GM18873 (cell line): ENCODE results near the gene CIDEB.
A peak's percentile ranks its signal among the peaks of the same experiment; 100 is the strongest.

Experiments
- ATAC-seq: cut with Tn5 transposase; IDR thresholded peaks from one replicate; pipeline ENCODE4 v1.9.1; 2021; ENCODE audit warnings: mild to moderate bottlenecking, moderate library complexity, moderate number of reproducible peaks; ENCODE audit not compliant: unreplicated experiment, low FRiP score

CIDEB gene

DNA sequence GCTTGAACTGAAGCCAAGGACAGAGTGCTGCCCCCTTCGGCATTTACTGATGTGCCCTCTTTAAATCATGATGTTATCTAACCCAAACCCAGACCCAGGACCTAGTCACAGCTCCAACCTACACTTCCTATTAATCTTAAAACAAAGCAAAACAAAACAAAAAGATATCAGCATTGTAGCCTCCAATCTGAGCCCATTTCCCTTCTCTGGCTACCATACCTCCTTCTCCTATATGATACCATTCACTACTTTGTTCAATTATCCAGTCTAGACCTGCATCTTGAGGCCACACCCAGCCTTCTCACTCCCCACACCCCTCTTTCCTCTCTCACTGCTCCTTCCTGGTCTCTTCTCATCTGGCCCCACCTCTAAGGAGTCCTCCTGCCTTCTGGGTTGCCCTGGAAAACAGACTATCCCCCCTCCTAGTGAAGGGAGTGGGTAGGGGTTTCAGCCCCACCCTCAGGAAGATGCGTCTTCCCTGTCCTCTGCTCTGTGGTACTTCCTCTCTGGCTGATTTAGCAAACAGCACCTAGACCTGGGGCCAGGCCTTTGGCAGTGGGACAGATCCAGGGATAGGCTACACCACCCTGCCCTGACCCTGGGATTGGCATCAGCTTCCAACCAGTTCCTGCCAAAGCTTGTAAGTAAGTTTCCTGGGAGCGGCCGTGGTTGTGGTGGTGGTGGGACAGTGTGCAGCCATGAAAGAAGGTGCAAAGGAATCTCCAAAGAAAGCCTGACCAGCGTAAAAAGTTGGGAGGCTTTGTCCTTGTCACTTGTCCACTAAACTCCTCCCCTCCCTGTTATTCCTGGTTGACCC, 6.8 kb upstream of the CIDEB start:
- no peak for ATAC-seq

DNA sequence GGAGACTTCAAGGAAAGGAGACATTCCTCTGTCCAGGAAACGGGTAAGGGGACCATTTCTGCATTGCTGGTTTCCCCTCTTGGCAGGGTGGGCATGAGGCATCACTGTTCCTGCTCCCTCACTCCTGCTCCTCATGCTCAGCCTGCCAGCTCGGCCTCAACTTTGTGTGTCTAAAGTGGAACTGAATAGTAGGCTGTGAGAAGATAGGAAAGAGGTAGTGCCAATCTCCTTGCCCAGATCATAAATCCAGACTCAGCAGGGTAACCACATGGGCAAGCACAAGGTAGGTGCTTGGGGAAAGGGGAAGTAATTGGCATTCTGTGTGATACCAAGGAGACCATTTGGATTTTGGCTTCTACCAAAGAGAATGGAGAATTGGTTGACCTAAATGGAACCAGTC, 6.1 kb upstream of the CIDEB start:
- ATAC-seq = no peak

- ATAC-seq = no peak
Observed at GRCh38 chr14:24312736-24313507, 5.1 kb upstream of the CIDEB start.

GRCh38 chr14:24311837-24312615, 4.2 kb upstream of the CIDEB start:
- no peak for ATAC-seq

DNA sequence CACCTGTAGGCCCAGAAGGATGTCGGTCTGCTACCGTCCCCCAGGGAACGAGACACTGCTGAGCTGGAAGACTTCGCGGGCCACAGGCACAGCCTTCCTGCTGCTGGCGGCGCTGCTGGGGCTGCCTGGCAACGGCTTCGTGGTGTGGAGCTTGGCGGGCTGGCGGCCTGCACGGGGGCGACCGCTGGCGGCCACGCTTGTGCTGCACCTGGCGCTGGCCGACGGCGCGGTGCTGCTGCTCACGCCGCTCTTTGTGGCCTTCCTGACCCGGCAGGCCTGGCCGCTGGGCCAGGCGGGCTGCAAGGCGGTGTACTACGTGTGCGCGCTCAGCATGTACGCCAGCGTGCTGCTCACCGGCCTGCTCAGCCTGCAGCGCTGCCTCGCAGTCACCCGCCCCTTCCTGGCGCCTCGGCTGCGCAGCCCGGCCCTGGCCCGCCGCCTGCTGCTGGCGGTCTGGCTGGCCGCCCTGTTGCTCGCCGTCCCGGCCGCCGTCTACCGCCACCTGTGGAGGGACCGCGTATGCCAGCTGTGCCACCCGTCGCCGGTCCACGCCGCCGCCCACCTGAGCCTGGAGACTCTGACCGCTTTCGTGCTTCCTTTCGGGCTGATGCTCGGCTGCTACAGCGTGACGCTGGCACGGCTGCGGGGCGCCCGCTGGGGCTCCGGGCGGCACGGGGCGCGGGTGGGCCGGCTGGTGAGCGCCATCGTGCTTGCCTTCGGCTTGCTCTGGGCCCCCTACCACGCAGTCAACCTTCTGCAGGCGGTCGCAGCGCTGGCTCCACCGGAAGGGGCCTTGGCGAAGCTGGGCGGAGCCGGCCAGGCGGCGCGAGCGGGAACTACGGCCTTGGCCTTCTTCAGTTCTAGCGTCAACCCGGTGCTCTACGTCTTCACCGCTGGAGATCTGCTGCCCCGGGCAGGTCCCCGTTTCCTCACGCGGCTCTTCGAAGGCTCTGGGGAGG, 3.1 kb upstream of the CIDEB start, which contains the start of gene LTB4R:
LTB4R (plus strand) TSS at position 857 of the 959 bp plus-strand sequence. CDS start 4,150 bp downstream, outside the sequence.
- peak; percentile 60 for ATAC-seq

DNA sequence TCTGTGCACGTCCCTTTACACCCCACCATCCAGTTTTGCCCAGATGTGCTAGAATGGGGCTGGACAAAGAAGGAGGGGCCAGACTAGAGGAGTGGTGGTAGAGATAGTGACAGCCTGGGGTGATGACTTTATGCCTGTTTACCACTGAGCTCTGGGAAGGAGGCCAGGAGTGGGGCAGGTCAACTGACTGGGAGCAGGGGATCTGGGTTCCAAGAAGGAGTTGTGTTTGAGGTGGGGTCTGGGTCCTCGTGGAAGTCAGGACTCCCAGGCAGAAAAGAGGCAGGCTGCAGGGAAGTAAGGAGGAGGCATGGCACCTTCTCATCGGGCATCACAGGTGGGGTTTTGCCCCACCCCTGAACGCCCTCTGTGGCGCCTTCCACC, 2.5 kb upstream of the CIDEB start:
- no peak for ATAC-seq

- ATAC-seq = no peak
Observed at GRCh38 chr14:24309538-24310264, 1.9 kb upstream of the CIDEB start, which contains the start of gene LTB4R2. Gene LTB4R2, plus strand, starts transcription at chr14:24310140. Its CDS starts 525 bp downstream, at chr14:24310665.

DNA sequence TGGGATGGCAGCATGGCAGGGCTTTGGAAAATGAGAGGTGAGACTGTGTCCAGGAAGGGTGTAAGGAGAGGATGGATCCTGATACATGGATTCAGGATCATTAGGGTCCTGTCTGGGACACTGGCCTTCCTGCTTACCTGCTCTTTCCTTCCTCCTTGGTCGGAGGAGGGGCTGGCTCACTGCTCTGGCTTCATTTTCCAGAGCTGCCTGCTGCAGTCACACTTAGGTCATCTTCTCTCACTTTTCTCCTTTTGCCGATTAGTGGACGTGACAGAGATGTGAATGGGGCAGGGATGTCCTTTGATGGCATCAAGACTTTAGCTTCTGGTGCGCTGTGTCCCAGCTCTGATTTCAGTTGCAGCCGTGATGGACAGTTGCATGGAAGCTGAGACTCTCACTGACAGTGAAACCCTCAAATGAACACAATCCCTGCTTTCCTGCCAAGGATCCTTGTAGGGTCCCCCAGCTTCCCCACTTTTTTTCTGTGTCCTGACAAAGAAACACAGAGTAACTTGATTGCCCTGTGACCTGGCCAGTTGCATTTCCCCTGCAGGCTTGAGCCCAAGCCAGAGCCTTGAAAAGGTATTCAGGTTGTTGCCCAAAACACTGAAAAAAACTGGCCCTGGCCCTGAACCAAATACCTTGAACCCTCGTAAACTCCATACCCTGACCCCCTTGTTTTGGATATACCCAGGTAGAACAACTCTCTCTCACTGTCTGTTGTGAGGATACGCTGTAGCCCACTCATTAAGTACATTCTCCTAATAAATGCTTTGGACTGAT, 756 bp upstream of the CIDEB start:
- ATAC-seq = no peak

- ATAC-seq = no peak
Observed at GRCh38 chr14:24307156-24307574, 612 bp downstream of the CIDEB start.

DNA sequence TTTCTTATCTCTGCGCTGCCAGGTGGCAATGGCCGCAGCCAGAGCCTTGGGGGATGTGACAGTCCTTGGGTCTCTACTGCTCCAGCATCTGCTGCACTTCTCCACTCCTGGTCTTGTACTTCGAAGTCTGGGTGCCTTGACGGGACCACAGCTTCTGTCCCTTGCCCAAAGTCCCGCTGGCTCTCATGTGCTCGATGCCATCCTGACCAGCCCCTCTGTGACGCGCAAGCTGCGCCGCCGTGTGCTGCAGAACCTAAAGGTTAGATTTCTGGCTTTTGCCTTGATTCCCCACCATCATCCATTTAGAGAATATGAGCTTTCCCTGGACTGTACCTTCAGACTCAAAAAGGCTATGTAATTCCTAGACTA, 3.8 kb downstream of the CIDEB start:
- ATAC-seq = no peak

DNA sequence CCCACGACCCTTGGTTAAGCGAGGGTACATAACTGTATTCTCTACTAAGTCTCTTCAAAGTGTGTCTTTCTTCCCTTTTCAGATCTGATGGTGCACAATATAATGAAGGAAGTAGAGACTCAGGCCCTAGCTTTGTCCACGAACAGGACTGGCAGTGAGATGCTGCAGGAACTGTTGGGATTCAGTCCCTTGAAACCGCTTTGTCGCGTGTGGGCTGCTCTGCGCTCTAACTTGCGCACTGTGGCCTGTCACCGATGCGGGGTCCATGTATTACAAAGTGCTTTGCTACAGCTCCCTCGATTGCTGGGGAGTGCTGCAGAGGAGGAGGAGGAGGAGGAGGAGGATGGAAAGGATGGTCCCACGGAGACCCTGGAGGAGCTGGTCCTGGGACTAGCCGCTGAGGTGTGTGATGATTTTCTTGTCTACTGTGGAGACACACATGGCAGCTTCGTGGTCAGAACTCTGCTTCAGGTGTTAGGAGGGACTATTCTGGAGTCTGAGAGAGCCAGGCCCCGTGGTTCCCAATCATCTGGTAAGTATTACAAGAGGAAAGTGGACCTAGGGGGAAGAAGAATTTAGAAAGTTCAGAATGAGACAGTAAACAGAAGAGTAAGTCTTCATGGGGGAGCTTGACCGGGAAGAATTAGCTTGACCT, 7.3 kb downstream of the CIDEB start:
- no peak for ATAC-seq

- ATAC-seq = peak; percentile 63
Observed at GRCh38 chr14:24299255-24300191, 8.3 kb downstream of the CIDEB start, which contains the start of the genes DHRS1 and NOP9. Gene DHRS1, minus strand, starts transcription at chr14:24299780. Its CDS starts 674 bp downstream, at chr14:24299106. Gene NOP9, plus strand, starts transcription at chr14:24299850. Its CDS starts 105 bp downstream, at chr14:24299955.

- no peak for ATAC-seq
Observed at GRCh38 chr14:24298892-24299254, 8.9 kb downstream of the CIDEB start.

GRCh38 chr14:24297190-24297964, 10.4 kb downstream of the CIDEB start:
- ATAC-seq = peak; percentile 11

GRCh38 chr14:24296341-24297157, 11.2 kb downstream of the CIDEB start:
- ATAC-seq = peak; percentile 39
